HG02840 (cell line): ENCODE results near the gene NOX5.
"Not testable (repeated sequence)": the region's sequence is repeated elsewhere in the genome, so short reads cannot be mapped to it uniquely, and the experiment has no call there.

Experiments
- ATAC-seq: cut with Tn5 transposase; IDR thresholded peaks from one replicate; pipeline ENCODE4 v1.9.1; 2021; ENCODE audit warnings: mild to moderate bottlenecking, moderate library complexity, moderate number of reproducible peaks; ENCODE audit not compliant: unreplicated experiment, low FRiP score

The NOX5 gene

DNA sequence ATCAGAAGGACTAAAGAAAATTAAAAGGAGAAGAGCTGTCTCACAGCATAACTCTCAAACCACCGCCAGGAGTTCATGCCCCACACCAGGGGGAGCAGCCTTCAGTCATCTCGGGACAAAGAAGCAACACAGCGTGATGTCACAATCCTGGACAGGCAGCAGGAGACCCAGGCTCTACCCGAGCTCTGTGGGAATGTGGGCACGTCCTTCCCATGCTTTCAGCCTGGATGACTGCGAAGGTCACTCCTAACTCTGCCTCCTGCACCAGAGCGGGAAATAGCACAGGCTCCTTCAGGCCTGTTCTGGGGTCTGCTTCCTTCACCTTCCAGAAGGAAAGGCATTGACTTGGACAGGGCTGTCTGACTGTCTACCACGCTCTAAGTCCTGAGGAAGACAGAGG lies 31.3 kb downstream of the NOX5 start:
- no peak for ATAC-seq

DNA sequence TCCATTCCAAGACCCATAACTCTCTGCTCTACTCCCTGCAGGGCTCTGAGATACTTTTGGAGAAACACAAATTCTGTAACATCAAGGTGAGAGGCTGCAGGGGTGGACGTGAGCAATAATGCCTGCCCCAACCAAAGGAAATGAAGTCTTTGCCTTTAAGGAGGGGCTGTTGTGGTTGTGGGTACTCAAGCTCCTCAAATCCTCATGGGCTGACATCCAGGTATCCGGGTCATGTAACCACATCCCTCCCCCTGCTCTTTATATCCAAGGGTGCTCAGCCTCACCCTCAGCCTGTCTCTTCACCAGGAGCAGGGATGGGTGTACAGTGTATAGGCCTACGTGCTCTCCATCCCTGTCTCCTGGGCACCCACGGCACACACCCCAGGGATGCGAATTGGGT lies 32.3 kb downstream of the NOX5 start:
- no peak for ATAC-seq

DNA sequence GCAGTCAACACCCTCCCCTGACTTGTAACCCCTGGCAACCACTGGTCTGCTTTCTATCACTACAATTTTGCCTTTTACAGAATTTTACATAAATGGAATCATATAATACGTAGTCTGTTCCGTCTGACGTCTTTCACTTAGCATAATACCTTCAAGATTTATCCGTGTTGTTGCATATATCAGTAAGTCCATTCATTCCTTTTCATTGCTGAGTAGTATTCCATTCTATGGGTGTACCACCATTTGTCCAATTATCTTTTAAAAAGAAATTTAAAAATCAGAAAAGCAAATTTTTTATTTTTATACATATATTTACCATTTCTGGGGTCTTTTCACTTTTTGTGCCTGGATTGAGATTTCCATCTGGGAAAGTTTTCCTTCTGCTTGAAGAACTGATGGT lies 35.5 kb downstream of the NOX5 start:
- ATAC-seq: no peak

DNA sequence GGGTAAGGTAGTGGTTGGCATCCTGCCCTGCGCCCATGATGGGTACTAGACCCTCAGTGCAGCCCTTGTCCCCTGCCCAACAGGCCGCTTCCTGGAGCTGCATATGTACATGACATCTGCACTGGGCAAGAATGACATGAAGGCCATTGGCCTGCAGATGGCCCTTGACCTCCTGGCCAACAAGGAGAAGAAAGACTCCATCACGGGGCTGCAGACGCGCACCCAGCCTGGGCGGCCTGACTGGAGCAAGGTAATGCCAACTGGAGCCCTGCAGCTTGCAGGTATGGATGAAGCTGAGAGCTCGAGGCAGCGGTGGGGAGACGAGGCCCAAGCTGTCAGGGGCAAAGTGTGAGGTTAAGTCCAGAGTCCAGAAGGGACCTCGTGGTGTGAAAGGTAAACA lies 40.8 kb downstream of the NOX5 start:
- no peak for ATAC-seq

DNA sequence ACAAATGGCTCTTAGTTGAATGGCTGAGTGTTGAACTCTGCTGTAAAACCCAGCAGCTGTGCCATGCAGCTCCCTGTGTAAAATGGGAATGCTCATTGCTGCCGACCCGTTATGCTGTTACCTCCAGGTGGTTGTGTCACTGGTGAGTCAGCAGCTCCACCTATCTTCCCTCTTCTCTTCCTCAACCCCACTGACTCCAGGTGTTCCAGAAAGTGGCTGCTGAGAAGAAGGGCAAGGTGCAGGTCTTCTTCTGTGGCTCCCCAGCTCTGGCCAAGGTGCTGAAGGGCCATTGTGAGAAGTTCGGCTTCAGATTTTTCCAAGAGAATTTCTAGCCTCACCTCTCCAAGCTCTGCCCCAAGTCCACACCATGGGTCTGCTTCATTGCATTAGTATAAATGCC lies 41.9 kb downstream of the NOX5 start:
- no peak for ATAC-seq

DNA sequence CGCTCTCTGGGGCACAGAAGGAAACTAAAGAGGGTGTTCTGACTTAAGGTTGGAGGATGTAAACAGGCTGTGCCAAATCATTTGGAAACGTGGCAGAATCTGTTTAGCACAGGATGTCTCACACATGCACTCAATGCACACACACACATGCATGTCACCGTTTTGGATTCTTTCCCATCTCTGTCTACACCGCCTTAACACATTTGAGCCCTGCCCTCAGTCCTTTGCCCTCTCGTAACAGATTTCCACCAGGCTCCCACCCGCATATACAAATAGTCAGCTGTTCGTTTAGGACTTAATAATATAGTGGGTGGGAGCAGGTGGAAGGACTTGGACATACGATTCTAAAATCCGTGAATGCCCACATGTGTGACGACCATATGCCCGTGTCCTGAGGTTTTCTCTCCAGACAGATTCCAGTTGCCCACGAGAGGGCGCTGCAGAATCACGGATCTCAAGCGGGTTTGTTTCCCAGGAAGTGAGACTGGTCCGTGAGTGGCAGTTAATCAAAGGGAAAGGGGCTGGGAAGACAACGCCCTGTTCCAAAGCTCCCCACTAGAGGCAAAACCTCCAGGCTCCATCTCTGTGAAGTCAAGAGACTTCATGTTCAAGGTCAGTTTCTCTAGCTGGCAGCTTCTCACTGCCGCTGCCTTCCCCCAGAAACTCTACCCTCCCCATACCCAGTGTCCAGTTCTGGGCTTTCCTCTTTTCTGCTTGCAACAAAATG lies 44.5 kb downstream of the NOX5 start:
- ATAC-seq: no peak

DNA sequence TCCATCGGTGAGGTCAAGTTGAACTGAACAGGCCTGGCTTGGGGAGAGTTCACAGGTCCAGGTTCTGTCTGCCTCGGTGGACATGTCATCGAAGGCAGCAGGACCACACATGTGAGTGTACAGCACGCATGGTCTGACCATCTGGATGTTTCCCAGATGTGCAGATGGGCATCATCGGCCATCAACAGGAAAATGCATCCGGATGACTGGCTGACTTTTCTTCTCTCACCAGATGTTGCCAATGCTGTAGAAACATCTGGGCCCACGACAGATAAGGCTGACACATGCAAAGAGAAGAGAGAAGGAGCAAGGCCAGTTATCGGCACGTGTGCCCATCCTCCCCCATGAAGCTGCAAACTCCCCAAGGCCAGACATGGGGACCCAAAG lies 45.1 kb downstream of the NOX5 start:
- ATAC-seq: no peak

DNA sequence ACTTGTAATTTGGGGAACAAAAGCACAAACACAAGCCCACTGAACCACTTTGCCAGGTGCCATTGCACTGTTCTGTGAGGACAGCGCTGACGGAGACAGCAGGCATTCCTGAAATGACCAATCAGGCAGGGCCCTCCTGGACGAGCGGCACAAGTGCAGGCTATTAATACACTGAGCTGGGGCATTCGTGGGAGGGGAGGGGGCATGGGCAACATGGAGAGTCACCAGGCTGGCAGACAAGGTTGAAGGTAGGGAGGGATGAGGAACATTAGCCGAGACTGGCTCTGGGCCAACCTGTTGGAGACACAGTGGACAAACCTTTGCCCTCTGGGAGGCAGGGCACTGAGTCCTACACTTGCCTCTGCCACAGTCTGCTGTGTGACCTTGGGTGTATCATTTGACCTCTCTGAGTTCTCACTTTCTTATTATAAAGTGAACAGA lies 45.6 kb downstream of the NOX5 start:
- no peak for ATAC-seq

DNA sequence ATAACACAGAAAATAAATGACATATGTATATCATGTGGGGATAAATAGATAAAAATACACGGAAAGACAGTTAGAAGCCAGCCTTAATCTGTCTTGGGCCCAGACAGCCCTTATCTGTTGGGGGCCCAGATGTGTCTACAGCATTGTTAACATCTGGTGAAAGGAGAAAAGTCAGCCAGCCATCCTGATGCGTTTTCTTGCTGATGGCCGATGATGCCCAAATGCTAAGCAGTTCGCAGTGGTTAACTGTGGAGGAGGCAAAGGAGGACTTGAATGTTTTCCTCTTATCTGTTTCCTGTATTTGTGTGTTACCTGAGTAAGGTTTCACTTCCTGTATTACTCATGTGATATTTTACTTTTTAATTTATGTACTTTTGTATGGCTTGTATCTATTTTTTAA lies 46.2 kb downstream of the NOX5 start:
- ATAC-seq: no peak

DNA sequence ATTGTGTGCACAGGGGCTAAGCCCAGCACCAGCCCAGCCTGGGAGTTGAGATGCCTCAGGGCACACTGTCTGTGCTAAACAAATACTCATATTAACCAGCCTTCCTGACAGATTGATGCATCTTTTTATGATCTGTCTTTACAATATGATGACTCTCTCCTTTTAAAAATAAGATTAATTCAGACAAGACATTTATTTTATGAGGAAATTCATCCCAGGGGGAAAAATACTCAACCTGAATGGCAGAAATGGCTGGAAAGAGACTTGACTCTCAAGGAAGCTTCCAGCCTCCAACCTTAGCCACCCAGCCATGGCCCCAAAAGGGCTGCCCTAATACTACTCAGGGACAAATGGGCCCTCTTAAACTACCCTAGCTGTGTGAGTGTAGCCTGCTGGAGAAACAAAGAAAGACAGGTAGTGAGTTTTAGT lies 46.9 kb downstream of the NOX5 start:
- ATAC-seq: no peak

DNA sequence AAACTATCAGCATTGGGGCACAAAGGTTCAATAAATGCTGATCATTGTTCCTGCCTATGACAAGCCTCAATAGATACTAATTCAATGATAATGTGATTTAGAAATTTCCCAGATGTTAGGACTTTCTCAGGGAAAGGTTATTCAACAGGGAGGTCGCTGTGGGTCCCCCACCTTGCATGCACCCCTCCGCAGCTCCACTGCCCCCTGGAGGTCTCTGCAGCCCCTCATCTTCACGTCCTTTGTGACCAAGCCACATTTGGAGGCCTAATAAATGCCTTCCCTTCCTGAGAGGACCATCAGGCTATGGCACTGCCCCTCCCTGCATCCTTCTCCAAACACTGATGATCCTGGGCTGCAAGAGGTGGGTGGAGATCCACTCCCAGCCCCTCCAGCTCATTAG lies 50.2 kb downstream of the NOX5 start:
- ATAC-seq: no peak

DNA sequence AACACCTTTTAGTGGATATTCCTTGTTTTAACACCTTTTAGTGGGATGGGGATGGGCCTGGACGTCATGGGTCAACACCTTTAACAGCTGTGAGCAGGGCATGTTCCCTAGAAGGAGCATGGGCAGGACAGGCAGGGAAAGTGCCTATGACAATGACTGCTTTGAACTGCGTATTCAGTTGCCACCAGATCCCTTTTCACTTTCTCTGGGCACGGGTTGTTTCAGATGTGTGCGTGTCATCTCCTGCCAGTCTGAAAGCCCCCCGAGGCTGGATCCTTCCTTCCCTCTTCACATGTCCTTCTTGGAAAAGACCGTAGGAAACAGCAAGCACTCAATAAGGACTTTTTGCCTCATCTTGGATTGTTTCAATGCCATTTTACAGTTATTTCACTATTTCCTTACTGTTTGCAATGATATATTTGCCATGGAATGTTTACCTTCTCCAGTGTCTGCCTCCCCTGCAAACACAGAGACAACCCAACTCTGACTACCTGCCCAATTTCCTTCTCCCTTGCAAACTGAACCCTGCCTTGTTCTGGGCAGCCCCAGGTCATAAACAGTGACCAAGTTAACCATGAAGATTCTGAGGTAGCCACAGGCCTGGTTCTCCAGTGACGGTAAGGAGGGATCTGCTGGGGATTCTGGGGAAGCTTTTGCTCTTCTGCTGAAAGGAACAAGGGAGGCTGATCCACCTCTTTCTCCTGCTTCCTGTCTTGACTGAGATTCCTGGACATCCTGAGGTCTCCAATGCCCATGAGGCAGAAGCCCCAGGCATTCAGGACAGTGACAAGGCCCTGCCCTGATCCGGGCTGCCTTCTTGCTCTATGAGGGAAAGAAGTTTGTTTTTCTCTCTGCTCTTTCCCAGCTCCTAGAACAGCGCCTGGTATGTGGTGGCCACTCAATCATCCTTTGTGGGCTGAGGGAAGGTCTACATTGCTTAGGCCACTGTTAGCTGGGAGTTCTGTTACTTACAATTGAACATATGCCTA lies 51.8 kb downstream of the NOX5 start:
- ATAC-seq: no peak

DNA sequence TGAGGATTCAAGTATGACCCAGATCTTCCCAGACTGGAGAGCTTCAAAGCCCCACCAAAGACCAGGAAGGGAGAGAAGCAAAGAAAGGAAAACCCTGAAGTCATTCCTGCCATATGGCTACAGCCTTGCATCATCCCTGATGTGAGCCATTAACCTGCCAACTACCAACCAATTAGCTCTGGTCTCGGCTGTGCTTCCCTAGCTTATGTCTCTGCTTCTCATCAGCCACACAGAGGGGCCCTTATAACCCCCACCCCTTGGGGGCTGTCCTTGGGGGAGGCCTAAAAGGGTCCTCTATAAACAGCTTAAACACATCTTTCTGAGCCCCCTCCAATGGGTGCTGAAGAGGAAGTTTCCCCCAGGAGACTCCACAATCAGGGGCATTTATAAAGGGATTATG lies 52.8 kb downstream of the NOX5 start:
- no peak for ATAC-seq

DNA sequence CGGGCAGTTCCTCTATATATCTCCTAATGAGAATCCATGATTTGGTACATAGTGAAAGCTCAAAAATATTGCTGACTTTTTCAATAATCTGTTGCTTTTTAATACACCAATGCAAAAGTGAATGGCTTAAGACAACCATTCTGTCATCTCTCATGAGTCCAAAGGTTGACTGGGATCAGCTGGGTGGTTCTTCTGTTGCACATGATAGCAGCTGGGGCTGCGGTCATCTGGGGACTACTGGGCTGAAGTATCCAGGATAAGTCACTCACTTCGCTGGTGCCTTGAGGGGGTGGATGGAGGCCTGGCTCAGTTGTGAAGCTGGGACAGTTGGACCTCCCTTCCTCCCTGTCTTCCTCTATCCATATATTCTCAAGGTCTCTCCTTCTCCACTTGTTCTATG lies 53.7 kb downstream of the NOX5 start:
- ATAC-seq: no peak

DNA sequence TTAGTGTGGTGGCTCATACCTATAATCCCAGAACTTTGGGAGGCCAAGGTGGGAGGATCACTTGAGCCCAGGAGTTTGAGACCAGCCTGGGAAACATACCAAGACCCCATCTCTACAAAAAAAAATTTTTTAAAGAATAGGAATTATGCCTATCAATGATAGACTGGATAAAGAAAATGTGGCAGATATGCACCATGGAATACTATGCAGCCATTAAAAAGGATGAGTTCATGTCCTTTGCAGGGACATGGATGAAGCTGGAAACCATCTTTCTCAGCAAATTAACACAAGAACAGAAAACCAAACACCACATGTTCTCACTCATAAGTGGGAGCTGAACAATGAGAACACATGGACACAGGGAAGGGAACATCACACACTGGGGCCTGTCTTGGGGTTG lies 54.8 kb downstream of the NOX5 start:
- not testable (repeated sequence) for ATAC-seq

DNA sequence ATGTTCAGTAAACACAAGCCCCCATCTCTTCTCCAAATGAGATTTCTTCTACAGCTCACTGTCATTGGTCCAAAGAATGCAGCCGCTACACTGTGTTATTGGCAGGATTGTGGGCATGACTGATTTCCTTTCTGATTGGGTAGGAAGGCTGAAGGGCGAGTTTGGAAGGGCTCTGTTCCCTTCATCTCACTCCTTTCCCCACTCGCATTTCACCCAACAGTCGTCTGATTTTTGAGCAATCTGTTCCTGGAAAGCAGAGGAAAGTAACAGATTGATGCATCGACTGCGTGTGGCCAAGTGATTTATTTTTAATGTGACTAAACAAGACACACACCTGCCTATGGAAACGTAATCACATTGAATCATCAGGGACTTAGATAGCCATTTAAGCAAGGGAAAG lies 55.5 kb downstream of the NOX5 start:
- ATAC-seq: no peak

DNA sequence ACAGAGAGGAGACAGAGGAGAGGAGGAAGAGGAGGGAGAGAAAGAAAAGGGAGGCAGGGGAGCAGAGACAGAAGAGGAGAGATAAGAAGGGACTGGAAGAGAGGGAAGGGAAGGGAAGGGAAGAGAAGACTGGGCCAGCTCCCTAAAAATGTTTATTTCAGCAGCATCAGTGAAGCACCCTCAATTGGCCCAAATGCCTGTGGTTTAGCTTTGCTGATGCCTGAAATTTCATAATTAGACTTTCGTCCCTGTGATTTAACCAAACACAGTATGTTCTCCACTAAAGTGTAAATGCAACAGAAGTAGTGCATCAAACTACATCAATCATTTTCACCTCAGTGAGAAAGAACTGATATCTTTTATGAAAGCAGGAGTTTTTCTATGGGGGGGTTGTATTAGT lies 55.9 kb downstream of the NOX5 start:
- no peak for ATAC-seq

DNA sequence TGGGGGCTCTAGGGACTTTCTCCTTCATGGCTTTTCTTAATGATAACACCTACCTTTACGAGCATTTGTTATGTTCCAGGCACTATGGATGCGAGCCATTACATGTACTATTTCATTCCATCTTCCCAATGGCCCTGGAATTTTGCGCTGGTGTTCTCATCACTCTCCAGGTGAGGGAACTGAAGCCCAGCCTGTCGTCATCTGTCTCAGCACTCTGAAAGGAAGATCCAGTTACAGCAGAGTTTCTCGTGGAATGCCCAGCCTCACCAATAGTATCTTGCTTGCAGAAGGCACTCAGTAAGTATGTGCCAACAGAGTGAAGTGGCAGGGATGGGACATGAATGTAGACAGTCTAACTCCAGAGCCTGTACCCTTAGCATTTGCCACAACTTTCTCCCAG lies 56.8 kb downstream of the NOX5 start:
- ATAC-seq: no peak

DNA sequence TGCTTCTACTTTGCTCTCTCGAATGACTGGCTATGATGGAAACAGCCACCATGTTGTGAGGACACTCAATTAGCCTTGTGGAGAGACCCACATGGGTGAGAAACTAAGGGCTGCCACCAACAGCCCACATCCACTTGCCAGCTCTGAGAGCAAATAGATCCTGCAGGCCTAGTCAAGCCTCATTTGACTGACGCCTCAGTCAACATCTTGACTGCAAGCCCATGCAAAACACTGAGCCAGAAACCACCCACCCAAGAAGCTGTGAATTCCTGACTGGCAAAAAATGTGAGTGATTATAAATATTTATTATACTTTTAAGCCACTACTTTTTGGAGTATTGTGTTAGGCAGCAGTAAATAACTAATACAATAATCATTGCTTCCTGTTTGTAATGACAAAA lies 58.4 kb downstream of the NOX5 start:
- no peak for ATAC-seq

DNA sequence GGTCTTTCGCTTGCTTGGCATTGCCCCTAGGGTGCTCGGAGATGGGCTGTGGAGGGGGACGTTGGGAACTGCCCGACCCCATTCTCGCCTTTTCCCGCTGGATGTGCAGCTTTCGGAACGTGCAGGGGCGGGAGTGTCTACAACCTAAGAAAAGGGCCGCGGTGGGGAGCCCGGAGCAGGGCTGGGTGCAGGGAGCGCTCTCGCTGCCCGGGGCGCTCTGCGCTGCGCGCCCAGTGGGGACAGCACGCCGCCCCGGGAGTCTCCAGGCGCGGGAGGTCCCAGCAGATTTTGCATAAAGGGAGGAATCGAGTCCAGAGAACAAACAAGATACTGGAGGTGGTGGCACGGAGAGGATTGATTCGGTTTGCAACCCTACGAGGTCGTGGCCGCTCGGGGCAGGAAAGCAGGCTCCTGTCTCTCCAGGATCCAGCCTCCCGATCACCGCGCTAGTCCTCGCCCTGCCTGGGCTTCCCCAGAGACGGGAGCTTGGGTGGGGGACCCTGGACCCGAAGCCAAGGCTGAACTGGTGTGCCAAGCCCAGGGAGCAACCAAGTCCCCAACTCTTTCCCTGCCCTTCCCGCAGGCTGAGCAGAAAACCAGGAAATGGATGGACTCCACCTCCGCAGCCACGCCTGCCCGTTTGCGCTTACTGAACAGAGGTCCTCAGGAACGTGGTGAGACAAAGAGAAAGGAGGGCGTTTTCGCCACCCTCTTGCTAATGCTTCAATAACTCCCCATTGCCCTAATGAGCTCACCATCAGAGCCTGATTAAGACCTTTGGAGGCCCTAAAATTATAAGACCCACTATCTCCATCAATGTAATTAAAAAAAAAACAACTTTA lies 59.7 kb downstream of the NOX5 start:
- no peak for ATAC-seq

DNA sequence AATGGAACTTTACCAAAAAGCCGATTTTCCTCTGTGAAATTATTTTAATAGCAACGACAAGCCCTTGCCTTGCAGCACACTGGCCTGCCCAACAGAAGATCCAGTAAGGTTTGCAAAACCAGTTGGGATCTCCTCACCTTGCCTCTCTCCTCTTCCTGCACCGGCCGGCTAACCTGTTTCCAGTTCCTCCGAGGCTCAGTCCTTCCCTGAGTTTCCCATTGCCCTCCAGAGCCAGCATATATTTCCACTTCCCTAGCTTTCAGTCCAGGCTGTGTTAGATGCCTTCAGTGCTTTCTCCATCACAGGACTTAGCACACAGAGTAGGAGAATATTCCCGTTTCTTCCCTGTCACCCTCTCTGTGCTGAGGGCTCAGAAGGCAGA lies 60.3 kb downstream of the NOX5 start:
- no peak for ATAC-seq
